ENCODE results near the gene SRSF10.

Gene SRSF10

GRCh38 chr1:23953020-23953419 lies 27.1 kb downstream of the SRSF10 start:
- no peaks in the 10 kb centered on the region for H3K27me3 ChIP-seq (ENCODE audit: control insufficient read depth, insufficient read depth, low read length)
- H3K4me1 ChIP-seq (ENCODE audit: control insufficient read depth, insufficient read depth, low read length), result peaks cover 13% of the 10 kb centered on the region; the same call in 1 of the 2 replicates
- no peak overlapping the region for H3K9ac ChIP-seq (ENCODE audit: low read length)
- H3K36me3 ChIP-seq (ENCODE audit: control insufficient read depth, insufficient read depth, low read length), result no peaks in the 10 kb centered on the region
- H3K27ac ChIP-seq (ENCODE audit: low read depth, low read length), result no peak overlapping the region
- H3K9me3 ChIP-seq (ENCODE audit: control insufficient read depth, insufficient read depth, low read depth, low read length), result no peaks in the 10 kb centered on the region
- no peak overlapping the region for H3K4me3 ChIP-seq (ENCODE audit: low read depth, low read length)

GRCh38 chr1:23947366-23947765 lies 32.8 kb downstream of the SRSF10 start:
- no peaks in the 10 kb centered on the region for H3K36me3 ChIP-seq (ENCODE audit: control insufficient read depth, insufficient read depth, low read length)
- no peaks in the 10 kb centered on the region for H3K9me3 ChIP-seq (ENCODE audit: control insufficient read depth, insufficient read depth, low read depth, low read length)
- no peak overlapping the region for H3K4me3 ChIP-seq (ENCODE audit: low read depth, low read length)
- no peaks in the 10 kb centered on the region for H3K4me1 ChIP-seq (ENCODE audit: control insufficient read depth, insufficient read depth, low read length)
- no peaks in the 10 kb centered on the region for H3K27me3 ChIP-seq (ENCODE audit: control insufficient read depth, insufficient read depth, low read length)
- H3K27ac ChIP-seq (ENCODE audit: low read depth, low read length), result no peak overlapping the region
- no peak overlapping the region for H3K9ac ChIP-seq (ENCODE audit: low read length)

- Histone ChIP-seq H3K9me3 (ENCODE audit: control insufficient read depth, insufficient read depth, low read depth, low read length) (peaks cover 3% of the 10 kb centered on the region; the same call in 1 of the 2 replicates), H3K27me3 (ENCODE audit: control insufficient read depth, insufficient read depth, low read length) (no peaks in the 10 kb centered on the region), H3K4me1 (ENCODE audit: control insufficient read depth, insufficient read depth, low read length) (0 out of 2 replicates have a peak, but pooled peaks cover 2% of the 10 kb centered on the region), H3K36me3 (ENCODE audit: control insufficient read depth, insufficient read depth, low read length) (no peaks in the 10 kb centered on the region), H3K4me3 (ENCODE audit: low read depth, low read length) (no peak overlapping the region; the same call in 1 of the 2 replicates), H3K27ac (ENCODE audit: low read depth, low read length) (no peak overlapping the region), H3K9ac (ENCODE audit: low read length) (no peak overlapping the region)
Measured at GRCh38 chr1:23936481-23937176, 43.5 kb downstream of the SRSF10 start.

GRCh38 chr1:23931491-23931880 lies 48.6 kb downstream of the SRSF10 start:
- no peaks in the 10 kb centered on the region for H3K36me3 ChIP-seq (ENCODE audit: control insufficient read depth, insufficient read depth, low read length)
- H3K4me1 ChIP-seq (ENCODE audit: control insufficient read depth, insufficient read depth, low read length), result 0 out of 2 replicates have a peak, but pooled peaks cover under 1% of the 10 kb centered on the region
- no peak overlapping the region for H3K27ac ChIP-seq (ENCODE audit: low read depth, low read length)

GRCh38 chr1:23930861-23931490 lies 49.2 kb downstream of the SRSF10 start:
- no peaks in the 10 kb centered on the region for H3K4me1 ChIP-seq (ENCODE audit: control insufficient read depth, insufficient read depth, low read length)
- no peaks in the 10 kb centered on the region for H3K36me3 ChIP-seq (ENCODE audit: control insufficient read depth, insufficient read depth, low read length)
- no peak overlapping the region for H3K27ac ChIP-seq (ENCODE audit: low read depth, low read length)
- H3K4me3 ChIP-seq (ENCODE audit: low read depth, low read length), result no peak overlapping the region
- H3K9me3 ChIP-seq (ENCODE audit: control insufficient read depth, insufficient read depth, low read depth, low read length), result peaks cover 3% of the 10 kb centered on the region; the same call in 1 of the 2 replicates
- H3K9ac ChIP-seq (ENCODE audit: low read length), result no peak overlapping the region
- no peaks in the 10 kb centered on the region for H3K27me3 ChIP-seq (ENCODE audit: control insufficient read depth, insufficient read depth, low read length)

More at GRCh38 chr1:23931491-23931880, 48.6 kb downstream of the SRSF10 start:
- Histone ChIP-seq H3K27me3 (ENCODE audit: control insufficient read depth, insufficient read depth, low read length) (no peaks in the 10 kb centered on the region), H3K9ac (ENCODE audit: low read length) (no peak overlapping the region), H3K9me3 (ENCODE audit: control insufficient read depth, insufficient read depth, low read depth, low read length) (peaks cover 3% of the 10 kb centered on the region; the same call in 1 of the 2 replicates), H3K4me3 (ENCODE audit: low read depth, low read length) (no peak overlapping the region)

GRCh38 chr1:23930270-23930669 lies 49.9 kb downstream of the SRSF10 start:
- Histone ChIP-seq H3K4me3 (ENCODE audit: low read depth, low read length) (no peak overlapping the region), H3K27ac (ENCODE audit: low read depth, low read length) (no peak overlapping the region), H3K9me3 (ENCODE audit: control insufficient read depth, insufficient read depth, low read depth, low read length) (peaks cover 3% of the 10 kb centered on the region; the same call in 1 of the 2 replicates), H3K9ac (ENCODE audit: low read length) (no peak overlapping the region), H3K27me3 (ENCODE audit: control insufficient read depth, insufficient read depth, low read length) (no peaks in the 10 kb centered on the region), H3K4me1 (ENCODE audit: control insufficient read depth, insufficient read depth, low read length) (no peaks in the 10 kb centered on the region), H3K36me3 (ENCODE audit: control insufficient read depth, insufficient read depth, low read length) (no peaks in the 10 kb centered on the region)

- Histone ChIP-seq H3K9me3 (ENCODE audit: control insufficient read depth, insufficient read depth, low read depth, low read length) (no peaks in the 10 kb centered on the region), H3K27ac (ENCODE audit: low read depth, low read length) (no peak overlapping the region), H3K4me1 (ENCODE audit: control insufficient read depth, insufficient read depth, low read length) (no peaks in the 10 kb centered on the region), H3K36me3 (ENCODE audit: control insufficient read depth, insufficient read depth, low read length) (no peaks in the 10 kb centered on the region), H3K27me3 (ENCODE audit: control insufficient read depth, insufficient read depth, low read length) (no peaks in the 10 kb centered on the region), H3K4me3 (ENCODE audit: low read depth, low read length) (no peak overlapping the region), H3K9ac (ENCODE audit: low read length) (no peak overlapping the region)
Measured at GRCh38 chr1:23928789-23929188, 51.3 kb downstream of the SRSF10 start.

- Histone ChIP-seq H3K4me1 (ENCODE audit: control insufficient read depth, insufficient read depth, low read length) (no peaks in the 10 kb centered on the region), H3K27me3 (ENCODE audit: control insufficient read depth, insufficient read depth, low read length) (no peaks in the 10 kb centered on the region), H3K27ac (ENCODE audit: low read depth, low read length) (no peak overlapping the region), H3K36me3 (ENCODE audit: control insufficient read depth, insufficient read depth, low read length) (no peaks in the 10 kb centered on the region), H3K9me3 (ENCODE audit: control insufficient read depth, insufficient read depth, low read depth, low read length) (no peaks in the 10 kb centered on the region), H3K9ac (ENCODE audit: low read length) (no peak overlapping the region), H3K4me3 (ENCODE audit: low read depth, low read length) (no peak overlapping the region)
Measured at GRCh38 chr1:23927097-23927496, 53.0 kb downstream of the SRSF10 start.

- H3K4me3 ChIP-seq (ENCODE audit: low read depth, low read length), result no peak overlapping the region
- H3K27ac ChIP-seq (ENCODE audit: low read depth, low read length), result no peak overlapping the region
- H3K4me1 ChIP-seq (ENCODE audit: control insufficient read depth, insufficient read depth, low read length), result no peaks in the 10 kb centered on the region; the same call in 1 of the 2 replicates
- no peak overlapping the region for H3K9ac ChIP-seq (ENCODE audit: low read length)
- no peaks in the 10 kb centered on the region for H3K9me3 ChIP-seq (ENCODE audit: control insufficient read depth, insufficient read depth, low read depth, low read length)
- H3K36me3 ChIP-seq (ENCODE audit: control insufficient read depth, insufficient read depth, low read length), result no peaks in the 10 kb centered on the region
- no peaks in the 10 kb centered on the region for H3K27me3 ChIP-seq (ENCODE audit: control insufficient read depth, insufficient read depth, low read length)
Measured at GRCh38 chr1:23925279-23925678, 54.8 kb downstream of the SRSF10 start.

GRCh38 chr1:23924601-23925000 lies 55.5 kb downstream of the SRSF10 start:
- Histone ChIP-seq H3K4me1 (ENCODE audit: control insufficient read depth, insufficient read depth, low read length) (no peaks in the 10 kb centered on the region; the same call in 1 of the 2 replicates), H3K36me3 (ENCODE audit: control insufficient read depth, insufficient read depth, low read length) (no peaks in the 10 kb centered on the region), H3K9me3 (ENCODE audit: control insufficient read depth, insufficient read depth, low read depth, low read length) (no peaks in the 10 kb centered on the region), H3K4me3 (ENCODE audit: low read depth, low read length) (no peak overlapping the region), H3K27me3 (ENCODE audit: control insufficient read depth, insufficient read depth, low read length) (no peaks in the 10 kb centered on the region), H3K9ac (ENCODE audit: low read length) (no peak overlapping the region), H3K27ac (ENCODE audit: low read depth, low read length) (no peak overlapping the region)

Data from HUES6 (cell line).